ENCODE data around the gene ERAP2.

GRCh38 chr5:96931605-96932004 lies 55.3 kb downstream of the ERAP2 start:
- TF ChIP-seq EZH2 (IDR thresholded peaks at IDR 0.05) (no peak), POLR2AphosphoS5 (IDR thresholded peaks at IDR 0.05; ENCODE audit: borderline replicate concordance, low read depth, low read length) (no peak), FOXP2 (optimal IDR thresholded peaks at IDR 0.05; ENCODE audit: control extremely low read depth, extremely low read length, insufficient read depth) (no peak)
